ENCODE measurements around the gene TP53I13.
"Not testable (repeated sequence)": the region's sequence is repeated elsewhere in the genome, so short reads cannot be mapped to it uniquely, and the experiment has no call there.

The TP53I13 gene, protein sequence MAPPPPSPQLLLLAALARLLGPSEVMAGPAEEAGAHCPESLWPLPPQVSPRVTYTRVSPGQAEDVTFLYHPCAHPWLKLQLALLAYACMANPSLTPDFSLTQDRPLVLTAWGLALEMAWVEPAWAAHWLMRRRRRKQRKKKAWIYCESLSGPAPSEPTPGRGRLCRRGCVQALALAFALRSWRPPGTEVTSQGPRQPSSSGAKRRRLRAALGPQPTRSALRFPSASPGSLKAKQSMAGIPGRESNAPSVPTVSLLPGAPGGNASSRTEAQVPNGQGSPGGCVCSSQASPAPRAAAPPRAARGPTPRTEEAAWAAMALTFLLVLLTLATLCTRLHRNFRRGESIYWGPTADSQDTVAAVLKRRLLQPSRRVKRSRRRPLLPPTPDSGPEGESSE

GRCh38 chr17:29568331-29569244 lies at the start of gene TP53I13:
TP53I13 (plus strand) TSS chr17:29568701; CDS start chr17:29568759, 58 bp downstream.
- DNase-seq: peak; percentile 26 to 84

DNA sequence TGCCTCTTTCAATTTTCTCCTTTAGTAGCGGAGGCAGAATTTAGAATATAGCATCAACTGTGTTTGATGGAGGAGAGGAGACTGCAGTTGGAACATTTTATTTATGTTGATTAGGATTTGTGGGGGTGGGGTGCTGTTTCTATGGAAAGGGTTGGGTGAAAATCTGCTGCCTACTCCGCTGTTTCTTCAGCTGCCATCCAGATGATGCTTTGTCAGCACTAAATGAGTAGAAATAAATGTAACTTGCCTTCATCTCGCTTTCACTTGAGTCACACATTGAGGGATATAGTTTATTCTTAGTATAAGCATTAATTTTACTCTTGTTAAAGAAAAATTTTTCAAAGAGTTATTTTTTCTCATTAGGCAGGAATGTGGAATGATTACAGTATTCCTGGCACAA lies 43.8 kb upstream of the TP53I13 start:
- no peak for DNase-seq

GRCh38 chr17:29526322-29526721 lies 42.2 kb upstream of the TP53I13 start:
- DNase-seq: no peak

- no peak for DNase-seq
These were observed 34.5 kb upstream of the TP53I13 start for GRCh38 chr17:29533976-29534375.

GRCh38 chr17:29544066-29544465 lies 24.4 kb upstream of the TP53I13 start:
- no peak for DNase-seq

- DNase-seq: no peak
These were observed 22.4 kb upstream of the TP53I13 start for GRCh38 chr17:29546085-29546484.

DNA sequence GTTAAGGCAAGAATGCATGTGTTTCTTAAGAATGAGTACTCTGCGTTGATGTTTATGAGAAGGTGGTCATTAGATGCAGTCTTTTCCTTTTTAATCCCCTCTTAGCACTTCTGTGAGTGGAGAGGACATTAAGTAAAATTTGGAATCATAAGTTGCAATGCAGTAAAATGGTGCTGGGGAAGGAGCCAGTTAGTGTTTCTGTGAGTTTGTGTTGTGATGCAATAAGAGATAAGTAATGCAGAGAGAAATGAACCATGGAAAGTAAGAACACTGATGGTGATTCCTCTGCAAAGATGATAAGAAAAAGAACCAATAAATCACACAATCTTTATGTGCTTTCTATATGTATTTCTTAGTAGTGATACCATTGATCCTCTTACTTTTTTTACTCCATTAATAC lies 21.7 kb upstream of the TP53I13 start:
- no peak for DNase-seq

GRCh38 chr17:29549177-29549923 lies 19.2 kb upstream of the TP53I13 start:
- no peak for DNase-seq

- DNase-seq: no peak
These were observed 12.7 kb upstream of the TP53I13 start for GRCh38 chr17:29555840-29556239.

GRCh38 chr17:29557085-29557738 lies 11.3 kb upstream of the TP53I13 start:
- no peak for DNase-seq

DNA sequence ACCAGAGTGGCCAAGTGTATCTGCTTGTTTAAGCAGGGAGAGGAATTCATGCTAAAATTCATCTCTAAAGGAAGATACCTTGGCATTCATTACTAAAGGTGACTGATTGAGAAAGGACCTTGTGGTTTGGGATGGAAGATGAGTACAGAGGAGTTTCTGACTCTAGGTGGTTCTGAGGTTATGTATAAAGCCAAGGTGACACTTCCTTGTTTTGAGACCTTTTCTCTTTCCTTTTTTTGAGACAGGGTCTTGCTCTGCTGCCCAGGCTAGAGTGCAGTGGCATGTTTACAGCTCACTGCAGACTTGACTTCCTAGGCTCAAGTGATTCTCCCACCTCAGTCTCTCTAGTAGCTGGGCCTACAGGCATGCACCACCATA lies 10.8 kb upstream of the TP53I13 start:
- no peak for DNase-seq

DNA sequence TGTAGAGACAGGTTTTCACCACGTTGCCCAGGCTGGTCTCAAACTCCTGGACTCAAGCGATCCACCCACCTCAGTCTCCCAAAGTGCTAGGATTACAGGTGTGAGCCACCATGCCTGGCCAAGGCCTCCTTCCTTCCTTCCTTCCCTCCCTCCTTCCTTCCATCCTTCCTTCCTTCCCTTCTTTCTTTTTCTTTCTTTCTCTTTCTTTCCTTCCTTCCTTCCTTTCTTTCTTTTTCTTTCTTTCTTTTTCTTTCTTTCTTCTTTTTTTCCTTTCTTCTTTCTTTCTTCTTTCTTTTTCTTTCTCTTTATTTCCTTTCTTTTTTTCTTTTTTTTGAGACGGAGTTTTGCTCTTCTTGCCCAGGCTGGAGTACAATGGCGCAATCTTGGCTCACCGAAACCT lies 10.4 kb upstream of the TP53I13 start:
- not testable (repeated sequence) for DNase-seq

DNA sequence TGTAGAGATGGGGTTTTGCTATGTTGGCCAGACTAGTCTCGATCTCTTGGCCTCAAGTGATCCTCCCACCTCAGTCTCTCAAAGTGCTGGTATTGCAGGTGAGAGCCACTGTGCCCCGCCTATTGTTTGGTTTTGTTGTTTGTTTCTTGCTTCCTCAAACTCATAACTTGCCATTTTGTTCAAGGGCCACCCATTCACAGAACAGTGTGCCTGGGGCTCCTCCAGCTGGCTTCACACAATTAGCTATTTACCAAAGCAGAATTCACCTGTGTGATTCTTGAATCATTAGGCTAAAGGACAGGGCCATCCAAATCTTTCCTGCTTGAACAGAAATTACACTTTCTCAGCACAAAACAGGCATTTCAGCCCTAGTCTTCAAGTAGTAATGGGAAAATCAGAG lies 8.9 kb upstream of the TP53I13 start:
- no peak for DNase-seq

DNA sequence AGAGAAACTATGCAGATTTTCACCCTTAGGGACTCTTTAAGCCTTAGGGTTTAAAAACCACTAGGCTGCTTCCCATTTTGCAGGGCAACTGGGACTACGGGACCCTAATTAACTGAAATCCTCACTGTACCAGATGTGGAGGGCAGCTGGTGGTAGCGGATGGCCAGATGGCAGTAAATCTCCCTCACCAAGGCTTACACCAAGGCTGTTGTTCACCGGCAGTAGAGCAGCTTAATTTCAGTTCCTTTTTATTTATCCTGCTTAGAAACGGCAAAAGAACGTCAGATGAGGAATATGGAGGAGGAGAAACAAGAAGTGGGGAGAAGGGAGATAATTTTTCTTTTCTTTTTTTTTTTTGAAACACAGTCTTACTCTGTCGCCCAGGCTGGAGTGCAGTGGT lies 8.2 kb upstream of the TP53I13 start:
- no peak for DNase-seq

- DNase-seq: no peak
These were observed 6.7 kb upstream of the TP53I13 start for GRCh38 chr17:29561554-29562517.

GRCh38 chr17:29562615-29563014 lies 5.9 kb upstream of the TP53I13 start:
- no peak for DNase-seq

- no peak for DNase-seq
These were observed 4.7 kb upstream of the TP53I13 start for GRCh38 chr17:29563816-29564215.

GRCh38 chr17:29565643-29566472 lies 2.6 kb upstream of the TP53I13 start:
- DNase-seq: no peak

DNA sequence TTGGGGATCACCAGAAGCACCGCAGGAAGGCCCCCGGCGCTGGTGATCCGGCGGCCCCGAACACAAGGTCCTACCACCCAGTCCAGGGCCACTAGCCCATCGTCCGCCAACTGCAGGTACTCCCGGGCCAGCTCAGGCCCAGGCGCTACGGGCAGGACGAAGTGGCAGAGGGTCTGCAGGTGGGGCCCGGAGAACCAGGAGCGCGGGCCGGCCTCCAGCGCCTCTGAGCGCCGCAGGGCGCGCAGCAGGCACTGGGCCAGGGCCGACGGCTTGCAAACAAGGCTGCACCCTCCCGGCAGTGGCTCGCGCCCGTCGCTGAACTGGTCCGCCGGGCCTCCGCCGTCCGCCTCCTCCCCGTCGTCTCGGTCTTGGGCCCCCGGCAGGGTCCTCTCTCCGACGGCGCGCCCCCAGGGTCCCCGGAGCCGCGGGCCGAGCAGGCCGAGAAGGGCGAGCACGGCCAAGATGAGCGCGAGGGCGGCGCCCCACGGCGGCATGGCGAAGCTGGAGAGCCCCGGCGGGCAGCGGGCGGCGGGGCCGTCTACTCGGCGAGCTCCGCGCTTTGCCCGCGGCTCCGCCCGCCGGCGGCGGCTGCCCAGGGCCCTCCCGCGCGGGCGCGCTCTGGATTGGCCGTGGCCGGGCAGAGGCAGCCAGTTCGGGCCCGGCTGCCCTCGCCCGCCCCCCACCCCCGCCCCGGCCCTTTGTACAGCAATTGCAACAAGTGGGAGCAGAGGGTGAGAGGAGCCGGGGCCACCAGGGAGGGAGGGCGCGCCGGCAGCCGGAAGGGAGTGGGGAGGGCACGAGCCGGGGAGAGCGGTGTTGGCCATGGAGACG lies 1.8 kb upstream of the TP53I13 start, which contains the start of gene ABHD15:
Gene ABHD15 (minus strand): TSS at position 565 of the 831 bp plus-strand sequence. CDS start 71 bp downstream, at position 494.
- peak in 1 of 2 experiments; percentile 31 for DNase-seq

- DNase-seq: no peak
These were observed 1.3 kb upstream of the TP53I13 start for GRCh38 chr17:29567304-29567553.
